Amygdala (tissue), 56 donors: ENCODE measurements around the gene TNK1.

ENCODE experiments used
- DNase-seq, 56 donors: peaks; one replicate each; lab custom pipeline; 2025; lab: John Stamatoyannopoulos, UW

Gene TNK1

GRCh38 chr17:7407485-7408251 is 26.8 kb downstream of the TNK1 start, which contains the start of gene NLGN2:
TSS of gene NLGN2 (plus strand) at chr17:7407845. CDS start at chr17:7408256, 411 bp downstream.
- DNase-seq, result no peak

- no peak for DNase-seq
Measured at GRCh38 chr17:7408252-7408727, 27.4 kb downstream of the TNK1 start.

- DNase-seq, result no peak
Measured at GRCh38 chr17:7408863-7409262, 28.0 kb downstream of the TNK1 start.

GRCh38 chr17:7409716-7410115 is 28.8 kb downstream of the TNK1 start:
- no peak for DNase-seq

GRCh38 chr17:7410634-7411426 is 29.9 kb downstream of the TNK1 start:
- DNase-seq, result no peak

GRCh38 chr17:7411427-7411750 is 30.5 kb downstream of the TNK1 start:
- DNase-seq, result no peak

GRCh38 chr17:7413346-7413985 is 32.6 kb downstream of the TNK1 start:
- DNase-seq, result no peak

- no peak for DNase-seq
Measured at GRCh38 chr17:7414837-7415236, 33.9 kb downstream of the TNK1 start.

- no peak for DNase-seq
Measured at GRCh38 chr17:7415784-7416183, 34.9 kb downstream of the TNK1 start.

- no peak for DNase-seq
Measured at GRCh38 chr17:7416323-7416722, 35.4 kb downstream of the TNK1 start.

GRCh38 chr17:7417056-7417655 is 36.3 kb downstream of the TNK1 start:
- no peak for DNase-seq

- DNase-seq, result no peak
Measured at GRCh38 chr17:7418472-7419152, 37.7 kb downstream of the TNK1 start.

- no peak for DNase-seq
Measured at GRCh38 chr17:7419819-7420610, 39.1 kb downstream of the TNK1 start, which contains the start of gene SPEM1. TSS of gene SPEM1 (plus strand) at chr17:7420324. CDS start at chr17:7420385, 61 bp downstream.

- DNase-seq, result no peak
Measured at GRCh38 chr17:7421186-7421585, 40.3 kb downstream of the TNK1 start.

- DNase-seq, result no peak
Measured at GRCh38 chr17:7423679-7424078, 42.8 kb downstream of the TNK1 start.

- DNase-seq, result no peak
Measured at GRCh38 chr17:7425316-7425715, 44.4 kb downstream of the TNK1 start, which contains the start of gene SPEM2. TSS of gene SPEM2 (plus strand) at chr17:7425616. CDS start at chr17:7425689, 73 bp downstream.

GRCh38 chr17:7425756-7426155 is 44.9 kb downstream of the TNK1 start:
- DNase-seq, result no peak

GRCh38 chr17:7426203-7426863 is 45.4 kb downstream of the TNK1 start:
- no peak for DNase-seq
